22Rv1 (cell line): ENCODE data around the gene ZBTB40.

Experiments
- CTCF ChIP-seq: fragments of 450-650 bp; IDR thresholded peaks from 2 replicates; pipeline ENCODE4 v1.5.1; 2017; ENCODE audit warnings: mild to moderate bottlenecking
- ZFX ChIP-seq: fragments of 450-650 bp; IDR thresholded peaks from 2 replicates; pipeline ENCODE4 v1.6.1; 2017; ENCODE audit warnings: antibody characterized with exemption, borderline replicate concordance

GRCh38 chr1:22556391-22557104 is 104.9 kb downstream of the ZBTB40 start:
- TF ChIP-seq CTCF (no peak), ZFX (no peak)
